SKM-1 treated with dmso at 0.1 percent for 144 hours (cell line): ENCODE data around the gene CCDC9B.
A peak's percentile ranks its signal among the peaks of the same experiment; 100 is the strongest.

Experiments used
- DNase-seq: peaks from one replicate; lab custom pipeline; 2025; ENCODE audit not compliant: unreplicated experiment; lab: John Stamatoyannopoulos, UW

Gene CCDC9B

GRCh38 chr15:40340740-40341400 is at the start of gene CCDC9B:
Gene CCDC9B (minus strand): TSS chr15:40340939. CDS start chr15:40340819, 120 bp downstream.
- DNase-seq, result peak; percentile 68

GRCh38 chr15:40389824-40390595 is 49.3 kb upstream of the CCDC9B start:
- DNase-seq, result no peak

- DNase-seq, result peak; percentile 93
Observed at GRCh38 chr15:40388941-40389823, 48.4 kb upstream of the CCDC9B start.

GRCh38 chr15:40386480-40386879 is 45.7 kb upstream of the CCDC9B start:
- DNase-seq, result no peak

GRCh38 chr15:40382580-40383456 is 42.1 kb upstream of the CCDC9B start, which contains the start of gene KNSTRN:
Gene KNSTRN (plus strand): TSS chr15:40382721. CDS start chr15:40382836, 115 bp downstream.
- DNase-seq, result peak; percentile 93

- DNase-seq, result no peak
Observed at GRCh38 chr15:40381818-40382529, 41.2 kb upstream of the CCDC9B start.

GRCh38 chr15:40380636-40381035 is 39.9 kb upstream of the CCDC9B start:
- DNase-seq, result no peak

- no peak for DNase-seq
Observed at GRCh38 chr15:40379853-40380252, 39.1 kb upstream of the CCDC9B start.

GRCh38 chr15:40379374-40379773 is 38.6 kb upstream of the CCDC9B start:
- DNase-seq, result no peak

GRCh38 chr15:40377606-40378005 is 36.9 kb upstream of the CCDC9B start:
- DNase-seq, result no peak

- DNase-seq, result no peak
Observed at GRCh38 chr15:40372981-40373380, 32.2 kb upstream of the CCDC9B start.

- DNase-seq, result no peak
Observed at GRCh38 chr15:40369971-40370370, 29.2 kb upstream of the CCDC9B start.

- DNase-seq, result no peak
Observed at GRCh38 chr15:40369474-40369869, 28.7 kb upstream of the CCDC9B start.

GRCh38 chr15:40368719-40369473 is 28.2 kb upstream of the CCDC9B start:
- no peak for DNase-seq

- peak; percentile 93 for DNase-seq
Observed at GRCh38 chr15:40367686-40368611, 27.2 kb upstream of the CCDC9B start.

GRCh38 chr15:40367371-40367685 is 26.6 kb upstream of the CCDC9B start:
- no peak for DNase-seq

- no peak for DNase-seq
Observed at GRCh38 chr15:40366457-40367370, 26.0 kb upstream of the CCDC9B start.
